IMR-90 (cell line): ENCODE measurements around the gene TFEB. TPM values are rescaled to one million over a fixed set of nuclear protein-coding genes. Genes with fewer than 3 reads are reported as not detected.

Experiments used
- ATAC-seq: fragments of 200-7000 bp; cut with Tn5 transposase; 2 replicates; pipeline ENCODE4 v1.9.1; 2020; ENCODE audit warnings: low read depth, mild to moderate bottlenecking, moderate library complexity
- BruUV-seq: library from RNA; stranded (reverse); fragments of 400-500 nt; replicated peaks from 2 replicates; lab custom pipeline; 2021; lab: Mats Ljungman, UMichigan
- CTCF ChIA-PET: fragments of 300-600 bp; formaldehyde crosslinking; extraction: SDS; loops from one replicate; lab custom pipeline; 2021; ENCODE audit warnings: antibody characterized with exemption; lab: Yijun Ruan, JAX
- POLR2A ChIA-PET: fragments of 300-600 bp; sonication (Branson Sonifier 250); formaldehyde crosslinking; loops from one replicate; lab custom pipeline; 2022; ENCODE audit warnings: antibody characterized with exemption; ENCODE audit not compliant: unreplicated experiment; lab: Charles Lee
- DNase-seq: peaks from one replicate; pipeline ENCODE4 v3.0.0; 2013
- H2AFZ ChIP-seq: replicated peaks from 2 replicates; pipeline ENCODE3; 2013; ENCODE audit warnings: low read length, mild to moderate bottlenecking; ENCODE audit not compliant: poor library complexity
- H2AK5ac ChIP-seq: 2 replicates; pipeline ENCODE4 v1.6.1; 2013; ENCODE audit warnings: low read depth, low read length, inconsistent platforms
- H2AK9ac ChIP-seq: replicated peaks from 2 replicates; pipeline ENCODE3; 2013; ENCODE audit warnings: mild to moderate bottlenecking, low read depth, low read length, moderate library complexity; ENCODE audit not compliant: poor library complexity
- H2BK120ac ChIP-seq: 2 replicates; pipeline ENCODE4 v1.6.1; 2013; ENCODE audit warnings: low read depth, low read length, inconsistent platforms
- H2BK15ac ChIP-seq: 3 replicates; pipeline ENCODE4 v1.6.1; 2013; ENCODE audit warnings: low read depth, low read length, inconsistent platforms
- H2BK20ac ChIP-seq: 2 replicates; pipeline ENCODE4 v1.6.1; 2013; ENCODE audit warnings: low read depth, mild to moderate bottlenecking, inconsistent platforms, low read length, moderate library complexity
- H2BK5ac ChIP-seq: 2 replicates; pipeline ENCODE4 v1.6.1; 2013; ENCODE audit warnings: mild to moderate bottlenecking, low read depth, low read length, inconsistent platforms; ENCODE audit not compliant: poor library complexity, severe bottlenecking
- H3K14ac ChIP-seq: replicated peaks from 2 replicates; pipeline ENCODE4 v1.6.1; 2013; ENCODE audit warnings: low read depth, low read length, inconsistent platforms
- H3K18ac ChIP-seq: 2 replicates; pipeline ENCODE4 v1.6.1; 2013; ENCODE audit warnings: low read depth, low read length, control low read depth
- H3K23ac ChIP-seq: 2 replicates; pipeline ENCODE4 v1.6.1; 2013; ENCODE audit warnings: low read depth, low read length, inconsistent platforms
- H3K27ac ChIP-seq: 2 replicates; pipeline ENCODE4 v1.5.1; 2013; ENCODE audit warnings: mild to moderate bottlenecking, control low read depth, low read length; ENCODE audit not compliant: insufficient read depth
- H3K27me3 ChIP-seq: 2 replicates; pipeline ENCODE4 v1.6.1; 2013; ENCODE audit warnings: low read length; ENCODE audit not compliant: control insufficient read depth, insufficient read depth
- H3K36me3 ChIP-seq: 2 replicates; pipeline ENCODE4 v1.6.1; 2013; ENCODE audit warnings: low read length, mixed read lengths; ENCODE audit not compliant: control insufficient read depth, insufficient read depth
- H3K4ac ChIP-seq: 2 replicates; pipeline ENCODE4 v1.6.1; 2013; ENCODE audit warnings: low read depth, low read length, inconsistent platforms
- H3K4me1 ChIP-seq: 2 replicates; pipeline ENCODE4 v1.6.1; 2013; ENCODE audit warnings: low read length, mixed read lengths; ENCODE audit not compliant: control insufficient read depth, insufficient read depth
- H3K4me2 ChIP-seq: 2 replicates; pipeline ENCODE4 v1.6.1; 2013; ENCODE audit warnings: low read depth, mild to moderate bottlenecking, control low read depth, low read length, moderate library complexity
- H3K4me3 ChIP-seq: 2 replicates; pipeline ENCODE4 v1.5.1; 2013; ENCODE audit warnings: low read depth, mild to moderate bottlenecking, control low read depth, low read length, moderate library complexity; ENCODE audit not compliant: insufficient read depth
- H3K56ac ChIP-seq: 2 replicates; pipeline ENCODE4 v1.6.1; 2013; ENCODE audit warnings: low read length, inconsistent platforms; ENCODE audit not compliant: insufficient read depth; ENCODE audit errors: extremely low read depth
- H3K79me1 ChIP-seq, 2 experiments: 2 replicates each; pipeline ENCODE4 v1.6.1; 2013; ENCODE audit warnings: low read length in 2 of 2, inconsistent platforms in 1 of 2, low read depth in 1 of 2
- H3K9ac ChIP-seq: 2 replicates; pipeline ENCODE4 v1.6.1; 2013; ENCODE audit warnings: low read depth, low read length, control low read depth
- H3K9me1 ChIP-seq: 2 replicates; pipeline ENCODE4 v1.6.1; 2013; ENCODE audit warnings: low read length, inconsistent platforms; ENCODE audit not compliant: insufficient read depth
- H3K9me3 ChIP-seq: 2 replicates; pipeline ENCODE4 v1.6.1; 2013; ENCODE audit warnings: low read length; ENCODE audit not compliant: control insufficient read depth, insufficient read depth
- H4K20me1 ChIP-seq: 2 replicates; pipeline ENCODE4 v1.6.1; 2013; ENCODE audit warnings: low read length, inconsistent platforms; ENCODE audit not compliant: insufficient read depth
- H4K5ac ChIP-seq: 2 replicates; pipeline ENCODE4 v1.6.1; 2013; ENCODE audit warnings: mild to moderate bottlenecking, low read depth, low read length, control low read depth
- H4K8ac ChIP-seq, 2 experiments: 2 replicates each; pipeline ENCODE4 v1.6.1; 2013; ENCODE audit warnings: low read depth in 2 of 2, low read length in 2 of 2, control low read depth in 1 of 2, inconsistent platforms in 1 of 2
- H4K91ac ChIP-seq: 2 replicates; pipeline ENCODE4 v1.6.1; 2013; ENCODE audit warnings: low read depth, low read length, inconsistent platforms; ENCODE audit not compliant: insufficient read depth
- BHLHE40 ChIP-seq: fragments of 150-350 bp; IDR thresholded peaks from 2 replicates; pipeline ENCODE4 v1.6.1; 2016; ENCODE audit warnings: mild to moderate bottlenecking, low read depth, low read length
- CHD1 ChIP-seq: IDR thresholded peaks from 2 replicates; pipeline ENCODE4 v1.6.1; 2012; ENCODE audit warnings: low read depth, low read length, improper control_type of control experiment
- CTCF ChIP-seq: conservative IDR thresholded peaks from 2 replicates; pipeline ENCODE4 v1.5.1; 2012; ENCODE audit warnings: mild to moderate bottlenecking, low read depth, low read length, improper control_type of control experiment
- ELK1 ChIP-seq: fragments of 150-350 bp; IDR thresholded peaks from 2 replicates; pipeline ENCODE4 v1.6.1; 2016; ENCODE audit warnings: low read depth, mild to moderate bottlenecking, low read length, moderate library complexity, borderline replicate concordance
- MAFK ChIP-seq: IDR thresholded peaks from 2 replicates; pipeline ENCODE4 v1.6.1; 2012; ENCODE audit warnings: low read depth, low read length, improper control_type of control experiment
- MAZ ChIP-seq: IDR thresholded peaks from 2 replicates; pipeline ENCODE4 v1.6.1; 2012; ENCODE audit warnings: low read depth, mild to moderate bottlenecking, low read length, improper control_type of control experiment, moderate library complexity, borderline replicate concordance
- NFE2L2 ChIP-seq: fragments of 150-350 bp; IDR thresholded peaks from 2 replicates; pipeline ENCODE4 v1.6.1; 2016; ENCODE audit warnings: low read depth, mild to moderate bottlenecking, low read length
- POLR2A ChIP-seq: IDR thresholded peaks from 2 replicates; pipeline ENCODE4 v1.6.1; 2012; ENCODE audit warnings: mild to moderate bottlenecking, low read depth, low read length
- RAD21 ChIP-seq: IDR thresholded peaks from 2 replicates; pipeline ENCODE4 v1.6.1; 2012; ENCODE audit warnings: low read length, improper control_type of control experiment
- RCOR1 ChIP-seq: IDR thresholded peaks from 2 replicates; pipeline ENCODE4 v1.6.1; 2012; ENCODE audit warnings: mild to moderate bottlenecking, low read length, improper control_type of control experiment; ENCODE audit not compliant: insufficient replicate concordance
- SMC3 ChIP-seq: fragments of 150-350 bp; IDR thresholded peaks from 2 replicates; pipeline ENCODE4 v1.6.1; 2016; ENCODE audit warnings: low read depth, mild to moderate bottlenecking, antibody characterized with exemption, low read length, moderate library complexity
- USF2 ChIP-seq: fragments of 150-350 bp; IDR thresholded peaks from 2 replicates; pipeline ENCODE4 v1.6.1; 2017; ENCODE audit warnings: mild to moderate bottlenecking, antibody characterized with exemption, low read length, low read depth
- WGBS, 2 experiments: methylation state at CpG; one replicate each; pipeline versions ENCODE4 v1.1.5 to v1.1.7; 2013; ENCODE audit warnings: missing lambda C conversion rate in 2 of 2; ENCODE audit not compliant: insufficient read length in 1 of 2; ENCODE audit errors: extremely low coverage in 2 of 2; 5-methylcytosine and 5-hydroxymethylcytosine counted together
- dilution Hi-C: fragments of 300-500 bp; cut with HindIII; formaldehyde crosslinking; loops from one replicate; pipeline ENCODE4 v1.14.3; 2018; ENCODE audit warnings: low sequenced_read_pairs; ENCODE audit not compliant: unreplicated experiment
- in situ Hi-C: fragments of 300-500 bp; cut with MboI; formaldehyde crosslinking; loops from 3 replicates; pipeline ENCODE4 v1.14.3; 2019; ENCODE audit warnings: low sequenced_read_pairs, inconsistent platforms, mixed read lengths
- intact Hi-C: fragments of 100-400 bp; cut with micrococcal nuclease; formaldehyde crosslinking; loops from 2 replicates; pipeline ENCODE4 v1.10.0; 2022
- polyA plus RNA-seq, 3 experiments: library from polyadenylated mRNA; depleted of rRNA; stranded (reverse); fragments of >200 nt; gene quantifications; 2 replicates each; pipeline ENCODE4 v1.2.3, GENCODE V29; 2012; ENCODE audit warnings: low replicate concordance in 1 of 3
- total RNA-seq: library from RNA; depleted of rRNA; stranded (reverse); fragments of >200 nt; gene quantifications from 2 replicates; pipeline ENCODE4 v1.2.3, GENCODE V29; 2012

TFEB gene
- total and polyA plus RNA-seq, 2 of the 4 experiments (the other 2 are of a cell fraction) = 4.5 to 4.9 TPM

GRCh38 chr6:41673704-41674000 lies 61.8 kb downstream of the TFEB start:
- WGBS, 2 experiments = 60% methylated on average over 3 of the region's 5 CpGs; no CpG with 5 or more reads in 1 of the 2 experiments
- H3K9me3 ChIP-seq = peaks cover 2% of the 10 kb centered on the region; the same call in 1 of the 2 replicates
- no peak overlapping the region for H2AFZ ChIP-seq
- no peak overlapping the region for H3K9ac ChIP-seq
- no peak for DNase-seq
- H3K36me3 ChIP-seq = no peaks in the 10 kb centered on the region
- dilution Hi-C loops (no loop called here), in situ Hi-C loops (no loop called here), intact Hi-C loops (no loop called here)
- no peak overlapping the region for H4K91ac ChIP-seq
- BruUV-seq = no TSS peak
- no peak overlapping the region for H4K8ac ChIP-seq
- no peaks in the 10 kb centered on the region for H3K79me1 ChIP-seq
- no peak overlapping the region for H3K4ac ChIP-seq
- no peak overlapping the region for H3K56ac ChIP-seq
- no peak overlapping the region for H2BK5ac ChIP-seq
- CTCF ChIA-PET = no interaction called here
- no peaks in the 10 kb centered on the region; the same call in 1 of the 2 replicates for H3K9me1 ChIP-seq
- H2BK120ac ChIP-seq = no peak overlapping the region
- POLR2A ChIA-PET = no interaction called here
- no peaks in the 10 kb centered on the region for H4K20me1 ChIP-seq
- no peak overlapping the region for H3K18ac ChIP-seq
- peaks cover 41% of the 10 kb centered on the region for H3K27me3 ChIP-seq
- no peak overlapping the region for H2AK9ac ChIP-seq
- no peaks in the 10 kb centered on the region for H3K4me1 ChIP-seq
- no peak overlapping the region for H3K4me3 ChIP-seq
- H2BK20ac ChIP-seq = no peak overlapping the region
- ATAC-seq = no peak
- no peak overlapping the region for H3K14ac ChIP-seq
- no peak overlapping the region for H3K23ac ChIP-seq
- H2AK5ac ChIP-seq = no peak overlapping the region
- H4K5ac ChIP-seq = no peak overlapping the region
- TF ChIP-seq MAZ = no peak
- TF ChIP-seq RAD21 = no peak
- TF ChIP-seq SMC3 = no peak
- TF ChIP-seq POLR2A = no peak
- TF ChIP-seq USF2 = no peak
- no peak for TF ChIP-seq RCOR1
- no peak for TF ChIP-seq CHD1
- no peak for TF ChIP-seq CTCF
- TF ChIP-seq ELK1 = no peak
- TF ChIP-seq BHLHE40 = no peak
- no peak for TF ChIP-seq NFE2L2
- TF ChIP-seq MAFK = no peak
- no peak overlapping the region for H3K27ac ChIP-seq
- no peak overlapping the region for H3K4me2 ChIP-seq
- H2BK15ac ChIP-seq = no peak overlapping the region
